HL-60 (cell line): Measurements from ENCODE around the gene SYNGR1.

Experiments
- GABPA ChIP-seq: IDR thresholded peaks from 2 replicates; pipeline ENCODE4 v1.6.1; 2012; ENCODE audit warnings: low read depth
- POLR2AphosphoS5 ChIP-seq: IDR thresholded peaks from 2 replicates; pipeline ENCODE4 v1.6.1; 2012; ENCODE audit warnings: low read depth
- TF ChIP-seq, protein P1 (sequence below): IDR thresholded peaks from one replicate; pipeline ENCODE4 v1.5.1; 2011; ENCODE audit warnings: low read length, control low read depth, inconsistent platforms; ENCODE audit not compliant: insufficient read depth
- TF ChIP-seq, protein P2 (sequence below): IDR thresholded peaks from 2 replicates; pipeline ENCODE4 v1.6.1; 2012; ENCODE audit warnings: low read depth; ENCODE audit not compliant: insufficient replicate concordance

GRCh38 chr22:39382410-39382809 lies 32.6 kb downstream of the SYNGR1 start:
- TF ChIP-seq, protein P1, sequence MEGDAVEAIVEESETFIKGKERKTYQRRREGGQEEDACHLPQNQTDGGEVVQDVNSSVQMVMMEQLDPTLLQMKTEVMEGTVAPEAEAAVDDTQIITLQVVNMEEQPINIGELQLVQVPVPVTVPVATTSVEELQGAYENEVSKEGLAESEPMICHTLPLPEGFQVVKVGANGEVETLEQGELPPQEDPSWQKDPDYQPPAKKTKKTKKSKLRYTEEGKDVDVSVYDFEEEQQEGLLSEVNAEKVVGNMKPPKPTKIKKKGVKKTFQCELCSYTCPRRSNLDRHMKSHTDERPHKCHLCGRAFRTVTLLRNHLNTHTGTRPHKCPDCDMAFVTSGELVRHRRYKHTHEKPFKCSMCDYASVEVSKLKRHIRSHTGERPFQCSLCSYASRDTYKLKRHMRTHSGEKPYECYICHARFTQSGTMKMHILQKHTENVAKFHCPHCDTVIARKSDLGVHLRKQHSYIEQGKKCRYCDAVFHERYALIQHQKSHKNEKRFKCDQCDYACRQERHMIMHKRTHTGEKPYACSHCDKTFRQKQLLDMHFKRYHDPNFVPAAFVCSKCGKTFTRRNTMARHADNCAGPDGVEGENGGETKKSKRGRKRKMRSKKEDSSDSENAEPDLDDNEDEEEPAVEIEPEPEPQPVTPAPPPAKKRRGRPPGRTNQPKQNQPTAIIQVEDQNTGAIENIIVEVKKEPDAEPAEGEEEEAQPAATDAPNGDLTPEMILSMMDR = no peak
- TF ChIP-seq POLR2AphosphoS5 = no peak
- no peak for TF ChIP-seq GABPA
- TF ChIP-seq, protein P2, sequence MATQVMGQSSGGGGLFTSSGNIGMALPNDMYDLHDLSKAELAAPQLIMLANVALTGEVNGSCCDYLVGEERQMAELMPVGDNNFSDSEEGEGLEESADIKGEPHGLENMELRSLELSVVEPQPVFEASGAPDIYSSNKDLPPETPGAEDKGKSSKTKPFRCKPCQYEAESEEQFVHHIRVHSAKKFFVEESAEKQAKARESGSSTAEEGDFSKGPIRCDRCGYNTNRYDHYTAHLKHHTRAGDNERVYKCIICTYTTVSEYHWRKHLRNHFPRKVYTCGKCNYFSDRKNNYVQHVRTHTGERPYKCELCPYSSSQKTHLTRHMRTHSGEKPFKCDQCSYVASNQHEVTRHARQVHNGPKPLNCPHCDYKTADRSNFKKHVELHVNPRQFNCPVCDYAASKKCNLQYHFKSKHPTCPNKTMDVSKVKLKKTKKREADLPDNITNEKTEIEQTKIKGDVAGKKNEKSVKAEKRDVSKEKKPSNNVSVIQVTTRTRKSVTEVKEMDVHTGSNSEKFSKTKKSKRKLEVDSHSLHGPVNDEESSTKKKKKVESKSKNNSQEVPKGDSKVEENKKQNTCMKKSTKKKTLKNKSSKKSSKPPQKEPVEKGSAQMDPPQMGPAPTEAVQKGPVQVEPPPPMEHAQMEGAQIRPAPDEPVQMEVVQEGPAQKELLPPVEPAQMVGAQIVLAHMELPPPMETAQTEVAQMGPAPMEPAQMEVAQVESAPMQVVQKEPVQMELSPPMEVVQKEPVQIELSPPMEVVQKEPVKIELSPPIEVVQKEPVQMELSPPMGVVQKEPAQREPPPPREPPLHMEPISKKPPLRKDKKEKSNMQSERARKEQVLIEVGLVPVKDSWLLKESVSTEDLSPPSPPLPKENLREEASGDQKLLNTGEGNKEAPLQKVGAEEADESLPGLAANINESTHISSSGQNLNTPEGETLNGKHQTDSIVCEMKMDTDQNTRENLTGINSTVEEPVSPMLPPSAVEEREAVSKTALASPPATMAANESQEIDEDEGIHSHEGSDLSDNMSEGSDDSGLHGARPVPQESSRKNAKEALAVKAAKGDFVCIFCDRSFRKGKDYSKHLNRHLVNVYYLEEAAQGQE = no peak
